HG03558 (cell line): Measurements from ENCODE around the gene KIAA1143.
A peak's percentile ranks its signal among the peaks of the same experiment; 100 is the strongest.

Experiments used
- ATAC-seq: cut with Tn5 transposase; IDR thresholded peaks from one replicate; pipeline ENCODE4 v1.9.1; 2021; ENCODE audit warnings: moderate number of reproducible peaks; ENCODE audit not compliant: unreplicated experiment; ENCODE audit errors: extremely low read depth

The KIAA1143 gene

GRCh38 chr3:44761424-44762169 is at the start of gene KIAA1143, which contains the start of gene KIF15:
Gene KIAA1143 (minus strand): TSS chr3:44761619. CDS start chr3:44761602, 17 bp downstream.
Gene KIF15 (plus strand): TSS chr3:44761794. CDS start chr3:44761866, 72 bp downstream.
- ATAC-seq = peak; percentile 70

DNA sequence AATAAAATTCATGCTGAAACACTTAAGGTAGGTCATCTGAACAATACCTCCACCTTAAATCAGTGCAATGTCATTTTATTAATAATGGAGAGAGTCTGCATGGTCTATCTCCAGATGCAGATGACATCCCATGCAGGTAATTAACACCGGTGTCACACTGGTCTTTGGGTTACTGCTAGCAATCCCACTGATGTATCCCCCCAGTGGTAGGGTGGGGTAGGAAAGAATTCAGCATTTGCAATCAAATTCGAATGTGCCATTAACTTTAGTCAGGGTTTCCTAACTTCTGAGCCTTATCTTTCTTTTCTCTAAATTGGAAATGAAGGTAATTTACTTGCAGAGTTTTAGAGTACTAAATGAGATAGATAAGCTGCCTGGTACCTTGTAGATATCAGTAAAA is 44.5 kb upstream of the KIAA1143 start:
- no peak for ATAC-seq

GRCh38 chr3:44803298-44803697 is 41.9 kb upstream of the KIAA1143 start:
- ATAC-seq = no peak

GRCh38 chr3:44802011-44802410 is 40.6 kb upstream of the KIAA1143 start:
- ATAC-seq = no peak

GRCh38 chr3:44795197-44795596 is 33.8 kb upstream of the KIAA1143 start:
- ATAC-seq = no peak

DNA sequence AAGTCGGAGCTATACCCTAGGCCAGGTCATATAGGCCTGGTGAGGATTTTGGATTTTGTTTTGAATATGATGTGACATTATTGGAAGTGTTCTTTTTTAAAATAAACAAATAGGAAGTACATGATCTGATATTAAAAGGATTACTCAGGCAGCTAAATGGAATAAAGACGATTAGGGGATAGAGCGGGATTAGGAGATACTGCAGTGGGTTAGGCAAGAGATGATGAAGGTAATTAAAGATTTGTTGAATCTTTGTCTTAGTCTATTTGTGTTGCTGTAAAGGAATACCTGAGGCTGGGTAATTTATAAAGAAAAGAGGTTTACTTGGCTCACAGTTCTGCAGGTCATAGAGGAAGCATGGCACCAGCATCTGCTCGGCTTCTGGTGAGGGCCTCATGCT is 21.5 kb upstream of the KIAA1143 start:
- no peak for ATAC-seq

GRCh38 chr3:44772099-44772442 is 10.7 kb upstream of the KIAA1143 start:
- no peak for ATAC-seq

DNA sequence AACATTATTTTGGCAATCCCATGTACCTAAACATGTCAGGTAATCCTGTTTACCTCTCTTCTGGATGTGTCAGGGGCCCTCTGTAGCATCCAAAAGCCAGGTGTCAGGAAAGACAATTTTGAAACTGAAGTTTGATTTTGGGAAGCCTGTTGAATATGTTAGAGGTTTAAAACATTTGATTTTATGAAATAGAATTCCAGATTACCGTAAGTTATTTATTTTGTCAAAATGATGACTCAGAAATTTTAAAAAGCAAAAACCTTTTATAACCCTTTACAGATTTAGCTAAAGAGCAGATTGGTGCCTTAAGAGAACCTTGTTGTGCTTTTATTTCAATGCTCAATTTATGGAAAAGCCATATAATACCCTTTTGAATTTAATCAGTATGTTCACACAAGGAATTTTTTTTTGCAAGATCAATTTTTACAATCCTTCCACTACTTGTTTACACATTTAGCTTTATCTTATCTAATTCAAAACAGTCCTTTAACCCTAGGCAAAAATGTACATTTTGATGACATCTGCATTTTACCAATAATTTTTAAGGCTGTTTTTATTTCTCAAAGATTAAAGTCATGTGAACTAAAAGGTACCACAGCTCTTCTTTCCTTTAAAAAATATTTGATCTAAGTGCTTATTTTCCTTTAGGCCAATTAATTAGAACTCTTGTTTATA is 10.1 kb upstream of the KIAA1143 start:
- ATAC-seq = no peak

- no peak for ATAC-seq
Measured at GRCh38 chr3:44764248-44764647, 2.8 kb upstream of the KIAA1143 start.

GRCh38 chr3:44762690-44763089 is 1.3 kb upstream of the KIAA1143 start:
- ATAC-seq = no peak

DNA sequence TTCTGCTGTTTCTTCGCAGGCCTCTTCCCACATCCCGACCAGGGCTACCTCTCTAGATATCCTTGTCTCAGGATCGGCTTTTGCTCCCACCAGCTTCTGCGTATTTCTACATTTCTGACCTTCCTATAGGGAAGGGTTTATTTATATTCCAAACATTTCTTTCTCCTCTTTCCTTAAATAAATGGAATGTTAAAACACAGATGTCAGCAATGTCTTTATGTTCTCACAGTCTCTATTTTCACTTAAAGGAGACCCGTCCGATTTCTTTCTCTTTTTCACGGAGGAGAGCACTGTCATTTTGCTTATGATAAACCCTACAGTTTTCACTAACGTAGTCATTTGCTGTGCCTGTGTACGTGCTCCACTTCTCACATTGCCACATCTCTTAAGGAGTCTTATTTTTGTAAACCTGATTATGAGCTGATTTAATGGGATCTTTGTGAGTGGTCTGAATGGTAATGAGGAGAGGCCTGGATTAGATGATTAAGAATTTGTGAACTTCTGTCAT is 805 bp upstream of the KIAA1143 start:
- peak; percentile 8 for ATAC-seq

GRCh38 chr3:44761101-44761423 is 357 bp downstream of the KIAA1143 start:
- no peak for ATAC-seq

GRCh38 chr3:44734646-44735168 is 26.7 kb downstream of the KIAA1143 start:
- ATAC-seq = no peak

DNA sequence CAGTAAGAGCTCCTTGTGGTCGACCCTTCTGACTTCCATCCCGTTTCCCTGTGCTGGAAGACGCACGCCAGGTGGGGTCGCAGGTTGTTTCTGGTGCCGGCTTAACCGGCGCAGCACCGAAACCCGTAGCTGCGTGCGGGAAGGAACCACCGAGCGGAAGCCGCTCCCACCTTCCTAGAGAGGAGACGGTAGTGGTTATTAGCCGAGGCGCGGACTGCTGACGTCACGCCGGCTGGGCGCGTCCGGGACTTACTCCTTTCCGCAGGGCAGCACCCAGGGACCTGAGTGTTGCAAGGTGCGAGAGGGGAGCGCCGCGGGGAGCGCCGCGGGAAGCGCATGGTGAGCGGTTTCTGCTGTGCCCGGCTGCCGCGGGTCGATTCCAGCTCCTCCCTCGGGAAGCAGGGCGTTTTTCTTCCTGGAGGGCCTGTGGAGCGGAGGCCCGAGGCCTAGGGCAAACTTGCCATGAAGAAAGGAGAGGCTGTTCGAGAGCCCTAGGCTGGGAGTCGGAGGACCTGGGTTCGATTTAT is 32.0 kb downstream of the KIAA1143 start, which contains the start of gene ZNF501:
Gene ZNF501 (plus strand): TSS at position 252 of the 527 bp plus-strand sequence. CDS start 4,787 bp downstream, outside the sequence.
- no peak for ATAC-seq

- no peak for ATAC-seq
Measured at GRCh38 chr3:44722103-44722401, 39.4 kb downstream of the KIAA1143 start.

DNA sequence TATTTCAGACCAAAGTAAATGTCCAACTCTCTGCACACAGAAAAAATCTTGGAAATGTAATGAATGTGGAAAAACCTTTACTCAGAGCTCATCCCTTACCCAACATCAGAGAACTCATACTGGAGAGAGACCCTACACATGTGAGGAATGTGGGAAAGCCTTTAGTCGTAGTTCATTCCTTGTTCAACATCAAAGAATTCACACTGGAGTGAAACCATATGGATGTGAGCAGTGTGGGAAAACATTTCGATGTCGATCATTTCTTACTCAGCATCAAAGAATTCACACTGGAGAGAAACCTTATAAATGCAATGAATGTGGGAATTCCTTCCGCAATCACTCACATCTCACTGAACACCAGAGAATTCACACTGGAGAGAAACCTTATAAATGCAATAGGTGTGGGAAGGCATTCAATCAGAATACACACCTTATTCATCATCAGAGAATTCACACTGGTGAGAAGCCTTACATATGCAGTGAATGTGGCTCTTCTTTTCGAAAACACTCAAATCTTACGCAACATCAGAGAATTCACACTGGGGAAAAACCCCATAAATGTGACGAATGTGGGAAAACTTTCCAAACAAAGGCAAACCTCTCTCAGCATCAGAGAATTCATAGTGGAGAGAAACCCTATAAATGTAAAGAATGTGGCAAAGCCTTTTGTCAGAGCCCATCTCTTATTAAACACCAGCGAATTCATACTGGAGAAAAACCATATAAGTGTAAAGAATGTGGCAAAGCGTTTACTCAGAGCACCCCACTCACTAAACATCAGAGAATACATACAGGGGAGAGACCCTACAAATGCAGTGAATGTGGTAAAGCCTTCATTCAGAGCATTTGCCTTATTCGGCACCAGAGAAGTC is 40.0 kb downstream of the KIAA1143 start:
- ATAC-seq = no peak

GRCh38 chr3:44712455-44713075 is 48.9 kb downstream of the KIAA1143 start, which contains the start of gene ZNF502:
Gene ZNF502 (plus strand): TSS chr3:44712660. CDS start chr3:44720262, 7,602 bp downstream.
- ATAC-seq = no peak
